Endothelial cell of umbilical vein (primary cell): ENCODE data around the gene R3HDML. TPM values are rescaled to one million over a fixed set of nuclear protein-coding genes. Genes with fewer than 3 reads are reported as not detected.

ENCODE experiments used
- BruUV-seq: library from RNA; stranded (reverse); fragments of 400-500 nt; replicated peaks from 2 replicates; lab custom pipeline; 2021; lab: Mats Ljungman, UMichigan
- CTCF ChIA-PET: fragments of 300-600, 350-600 bp; sonication (Branson Sonifier 250); formaldehyde crosslinking; loops from one replicate; lab custom pipeline; 2021; ENCODE audit warnings: antibody characterized with exemption, inconsistent platforms; lab: Charles Lee
- POLR2A ChIA-PET: fragments of 300-600, 350-600 bp; sonication (Branson Sonifier 250); formaldehyde crosslinking; loops from one replicate; lab custom pipeline; 2021; ENCODE audit warnings: antibody characterized with exemption, inconsistent platforms; lab: Charles Lee
- DNase-seq: peaks from one replicate; pipeline ENCODE4 v3.0.0-alpha.2; 2011; ENCODE audit warnings: low read depth, low spot score
- FAIRE-seq: peaks from 2 replicates; lab custom pipeline; 2011; peaks lifted over from hg19 to GRCh38; lab: Jason Lieb, UNC
- H2AFZ ChIP-seq: 2 replicates; pipeline ENCODE4 v1.6.0; 2012; ENCODE audit warnings: low read depth, low read length, control low read depth, inconsistent platforms
- H3K27ac ChIP-seq: 2 replicates; pipeline ENCODE4 v1.5.1; 2011; ENCODE audit warnings: low read depth, mild to moderate bottlenecking, control low read depth, low read length, moderate library complexity; ENCODE audit not compliant: insufficient read depth
- H3K27me3 ChIP-seq, 2 experiments: 2 replicates each; pipeline versions ENCODE4 v1.6.0 to v1.6.1; 2011; ENCODE audit warnings: low read length in 2 of 2, mixed read lengths in 1 of 2; ENCODE audit not compliant: control insufficient read depth in 2 of 2, insufficient read depth in 2 of 2
- H3K36me3 ChIP-seq, 2 experiments: 2 replicates in 1 of 2; 3 replicates in 1 of 2; pipeline ENCODE4 v1.5.1; 2011; ENCODE audit warnings: low read length in 2 of 2, mild to moderate bottlenecking in 1 of 2, moderate library complexity in 1 of 2; ENCODE audit not compliant: control insufficient read depth in 2 of 2, insufficient read depth in 2 of 2; ENCODE audit errors: extremely low read depth in 1 of 2
- H3K4me1 ChIP-seq: 3 replicates; pipeline ENCODE4 v1.5.1; 2011; ENCODE audit warnings: mild to moderate bottlenecking, low read length; ENCODE audit not compliant: control insufficient read depth, insufficient read depth; ENCODE audit errors: extremely low read depth
- H3K4me2 ChIP-seq: 2 replicates; pipeline ENCODE4 v1.6.1; 2011; ENCODE audit warnings: low read length, control low read depth, mixed read lengths; ENCODE audit not compliant: insufficient read depth
- H3K4me3 ChIP-seq, 3 experiments: fragments of 200-600 bp in 1 of 3; sonication (generic), shearing (Covaris generic) in 1 of 3; replicated peaks in 1 of 3; 2 replicates each; pipeline ENCODE4 v1.5.1; 2011 to 2016; ENCODE audit warnings: control low read depth in 3 of 3, low read length in 3 of 3, mild to moderate bottlenecking in 2 of 3, inconsistent platforms in 1 of 3, low read depth in 1 of 3, moderate library complexity in 1 of 3; ENCODE audit not compliant: insufficient read depth in 1 of 3
- H3K79me2 ChIP-seq: 2 replicates; pipeline ENCODE4 v1.6.0; 2012; ENCODE audit warnings: low read length, inconsistent platforms; ENCODE audit not compliant: control insufficient read depth, insufficient read depth
- H3K9ac ChIP-seq: replicated peaks from 2 replicates; pipeline ENCODE3; 2011; ENCODE audit warnings: low read length, control low read depth; ENCODE audit not compliant: insufficient read depth; ENCODE audit errors: extremely low read depth
- H3K9me1 ChIP-seq: replicated peaks from 3 replicates; pipeline ENCODE4 v1.6.0; 2011; ENCODE audit warnings: mild to moderate bottlenecking, low read length; ENCODE audit not compliant: control insufficient read depth, insufficient read depth; ENCODE audit errors: extremely low read depth
- H3K9me3 ChIP-seq: replicated peaks from 2 replicates; pipeline ENCODE4 v1.5.1; 2012; ENCODE audit warnings: low read length, inconsistent platforms; ENCODE audit not compliant: control insufficient read depth, insufficient read depth
- H4K20me1 ChIP-seq: replicated peaks from 2 replicates; pipeline ENCODE3; 2011; ENCODE audit warnings: mild to moderate bottlenecking, low read length; ENCODE audit not compliant: control insufficient read depth, insufficient read depth; ENCODE audit errors: extremely low read depth
- EZH2 ChIP-seq: IDR thresholded peaks from 2 replicates; pipeline ENCODE4 v1.6.1; 2012; ENCODE audit warnings: borderline replicate concordance, low read depth, mild to moderate bottlenecking, moderate library complexity, low read length, inconsistent platforms; ENCODE audit not compliant: severe bottlenecking
- FOS ChIP-seq: IDR thresholded peaks from 2 replicates; pipeline ENCODE4 v1.6.1; 2011; ENCODE audit warnings: mild to moderate bottlenecking, low read length, moderate library complexity, borderline replicate concordance; ENCODE audit not compliant: insufficient read depth
- GATA2 ChIP-seq: IDR thresholded peaks from 2 replicates; pipeline ENCODE4 v1.7.0; 2011; ENCODE audit warnings: low read depth, mild to moderate bottlenecking, moderate library complexity, mixed read lengths, low read length; ENCODE audit not compliant: insufficient read length, insufficient read depth
- JUN ChIP-seq: IDR thresholded peaks from 2 replicates; pipeline ENCODE4 v1.6.1; 2011; ENCODE audit warnings: borderline replicate concordance, low read depth; ENCODE audit not compliant: insufficient read length, insufficient read depth
- MYC ChIP-seq: IDR thresholded peaks from one replicate; pipeline ENCODE4 v1.6.1; 2011; ENCODE audit warnings: mild to moderate bottlenecking, low read depth, low read length
- POLR2A ChIP-seq: IDR thresholded peaks from 2 replicates; pipeline ENCODE4 v1.6.1; 2012; ENCODE audit warnings: low read depth, mild to moderate bottlenecking, control low read depth, low read length
- POLR2AphosphoS5 ChIP-seq: IDR thresholded peaks from 2 replicates; pipeline ENCODE4 v1.6.1; 2012; ENCODE audit warnings: low read depth, mild to moderate bottlenecking, control low read depth, low read length, moderate library complexity; ENCODE audit not compliant: insufficient read depth
- dilution Hi-C: fragments of 300-500 bp; cut with MboI; formaldehyde crosslinking; loops from one replicate; pipeline ENCODE4 v1.15.0; 2019; ENCODE audit warnings: low sequenced_read_pairs; ENCODE audit not compliant: extremely low pct_ligation_motif_present
- intact Hi-C: fragments of 100-400 bp; cut with micrococcal nuclease; formaldehyde crosslinking; loops from one replicate; pipeline ENCODE4 v1.10.0; 2022
- polyA plus RNA-seq, 4 experiments: library from polyadenylated mRNA; depleted of rRNA in 3 of 4; stranded (reverse) in 3 of 4; unstranded in 1 of 4; fragments of >200 nt; gene quantifications; 2 replicates each; pipeline versions ENCODE4 v1.2.1 to v1.2.3, GENCODE V29; 2011 to 2012; ENCODE audit warnings: missing spikeins in 1 of 4
- total RNA-seq: library from RNA; stranded (reverse); gene quantifications from 2 replicates; pipeline ENCODE4 v1.2.3, GENCODE V29; 2021
- TF ChIP-seq, protein P1 (sequence below): IDR thresholded peaks from 2 replicates; pipeline ENCODE4 v1.6.1; 2011; ENCODE audit not compliant: insufficient read depth, insufficient read length
- TF ChIP-seq, protein P2 (sequence below), 2 donors: IDR thresholded peaks; 1 replicate in 1 of 2; 2 replicates in 1 of 2; pipeline ENCODE4 v1.5.1; 2011; ENCODE audit warnings: low read length in 2 of 2, mild to moderate bottlenecking in 2 of 2, moderate library complexity in 2 of 2, control low read depth in 1 of 2, inconsistent platforms in 1 of 2, low read depth in 1 of 2; ENCODE audit not compliant: insufficient read depth in 1 of 2; ENCODE audit errors: extremely low read depth in 1 of 2

R3HDML gene
- total and polyA plus RNA-seq, 2 donors (not counting 3 experiments of a cell fraction or from before 2014, with no cell fraction given) = not detected

DNA sequence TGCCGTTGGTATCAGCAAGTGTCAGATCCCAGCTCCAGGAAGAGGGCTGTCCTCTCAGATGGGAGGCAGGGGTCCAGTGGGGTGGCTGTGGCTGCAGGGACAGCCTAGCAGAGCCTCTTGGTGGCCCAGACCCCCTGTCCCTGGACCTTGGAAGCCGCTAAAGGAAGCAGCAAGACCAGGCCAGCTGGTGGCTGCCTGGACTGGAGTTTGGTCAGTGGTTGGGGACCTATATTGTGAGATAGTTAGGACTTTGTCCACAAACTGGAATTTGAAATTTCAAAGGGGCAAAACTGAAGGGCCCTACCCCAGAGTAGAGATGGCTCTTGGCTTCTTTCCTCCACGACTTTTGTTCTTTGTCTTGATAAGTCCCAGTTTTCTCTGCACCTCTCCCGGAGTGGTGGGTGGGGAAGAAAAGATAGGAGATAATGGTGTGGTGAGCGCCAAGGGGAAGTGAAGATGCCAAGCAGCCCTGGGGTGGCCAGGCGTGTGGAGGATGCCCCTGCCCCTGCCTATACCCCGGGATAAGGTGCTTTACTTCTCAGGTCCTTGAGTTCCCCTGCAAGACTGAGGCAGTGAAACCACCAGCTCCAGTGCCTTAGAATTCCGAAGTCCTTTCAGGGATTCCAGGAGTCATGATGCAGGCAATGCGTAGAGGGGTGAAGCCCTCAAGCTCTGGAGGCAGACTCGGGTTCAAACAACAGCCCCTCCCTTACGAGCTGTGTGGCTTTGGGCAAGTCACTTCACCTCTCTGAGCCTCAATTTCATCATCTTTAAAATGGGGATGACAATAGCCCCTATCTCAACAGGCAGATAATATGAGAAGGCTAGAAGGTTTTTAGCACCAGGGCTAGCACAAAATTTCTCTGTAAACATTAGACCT lies 58.9 kb downstream of the R3HDML start:
- H3K79me2 ChIP-seq = no peaks in the 10 kb centered on the region
- FAIRE-seq = no peak
- no peaks in the 10 kb centered on the region for H3K9me3 ChIP-seq
- no peaks in the 10 kb centered on the region for H3K4me1 ChIP-seq
- dilution Hi-C loops = no loop called here
- POLR2A ChIA-PET = no interaction called here
- DNase-seq = no peak
- no peak overlapping the region for H3K9ac ChIP-seq
- no TSS peak for BruUV-seq
- H3K4me3 ChIP-seq = no peak overlapping the region
- H3K27ac ChIP-seq = no peak overlapping the region
- no peaks in the 10 kb centered on the region for H3K36me3 ChIP-seq
- no peaks in the 10 kb centered on the region for H4K20me1 ChIP-seq
- no peak overlapping the region for H3K4me2 ChIP-seq
- peaks cover 0 to 2% of the 10 kb centered on the region in 2 experiments for H3K27me3 ChIP-seq
- TF ChIP-seq MYC = no peak
- TF ChIP-seq, protein P1, sequence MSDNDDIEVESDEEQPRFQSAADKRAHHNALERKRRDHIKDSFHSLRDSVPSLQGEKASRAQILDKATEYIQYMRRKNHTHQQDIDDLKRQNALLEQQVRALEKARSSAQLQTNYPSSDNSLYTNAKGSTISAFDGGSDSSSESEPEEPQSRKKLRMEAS = no peak
- no peak for TF ChIP-seq EZH2
- TF ChIP-seq FOS = no peak
- TF ChIP-seq JUN = no peak
- no peak for TF ChIP-seq GATA2
- no peak for TF ChIP-seq POLR2AphosphoS5
- TF ChIP-seq, protein P2, sequence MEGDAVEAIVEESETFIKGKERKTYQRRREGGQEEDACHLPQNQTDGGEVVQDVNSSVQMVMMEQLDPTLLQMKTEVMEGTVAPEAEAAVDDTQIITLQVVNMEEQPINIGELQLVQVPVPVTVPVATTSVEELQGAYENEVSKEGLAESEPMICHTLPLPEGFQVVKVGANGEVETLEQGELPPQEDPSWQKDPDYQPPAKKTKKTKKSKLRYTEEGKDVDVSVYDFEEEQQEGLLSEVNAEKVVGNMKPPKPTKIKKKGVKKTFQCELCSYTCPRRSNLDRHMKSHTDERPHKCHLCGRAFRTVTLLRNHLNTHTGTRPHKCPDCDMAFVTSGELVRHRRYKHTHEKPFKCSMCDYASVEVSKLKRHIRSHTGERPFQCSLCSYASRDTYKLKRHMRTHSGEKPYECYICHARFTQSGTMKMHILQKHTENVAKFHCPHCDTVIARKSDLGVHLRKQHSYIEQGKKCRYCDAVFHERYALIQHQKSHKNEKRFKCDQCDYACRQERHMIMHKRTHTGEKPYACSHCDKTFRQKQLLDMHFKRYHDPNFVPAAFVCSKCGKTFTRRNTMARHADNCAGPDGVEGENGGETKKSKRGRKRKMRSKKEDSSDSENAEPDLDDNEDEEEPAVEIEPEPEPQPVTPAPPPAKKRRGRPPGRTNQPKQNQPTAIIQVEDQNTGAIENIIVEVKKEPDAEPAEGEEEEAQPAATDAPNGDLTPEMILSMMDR (IDR thresholded peaks at IDR 0.05; ENCODE audit: extremely low read depth in 1 of 2, insufficient read depth in 1 of 2, low read depth in 1 of 2, low read length in 2 of 2) = no peak
- no peak for TF ChIP-seq POLR2A
- intact Hi-C loops = no loop called here
- CTCF ChIA-PET = interaction anchor here (0.9 to 2.5 kb wide), 5 partner anchors 10 to 351 kb away, joined by 3 to 23 read pairs (median 3); no protein-coding TSS in a partner anchor
- H2AFZ ChIP-seq = no peak overlapping the region
- no peaks in the 10 kb centered on the region for H3K9me1 ChIP-seq
